Measurements from ENCODE around the gene WIF1. TPM values are rescaled to one million over a fixed set of nuclear protein-coding genes. Genes with fewer than 3 reads are reported as not detected.

Gene WIF1
- total RNA-seq, 1 experiment from 2014 or later = not detected

- Histone ChIP-seq H2AFZ (no peak overlapping the region), H3K9me3 (ENCODE audit: insufficient read depth, low read depth) (no peaks in the 10 kb centered on the region), H3K27ac (no peak overlapping the region), H3K4me2 (no peak overlapping the region), H3K4me3 (no peak overlapping the region), H3K36me3 (ENCODE audit: low read depth) (no peaks in the 10 kb centered on the region), H3K4me1 (replicated peaks; ENCODE audit: insufficient read depth) (no peaks in the 10 kb centered on the region), H3K9me2 (ENCODE audit: insufficient read depth) (no peaks in the 10 kb centered on the region), H3K79me2 (ENCODE audit: low read depth) (no peaks in the 10 kb centered on the region), H3F3A (ENCODE audit: insufficient read depth, low read depth) (no peaks in the 10 kb centered on the region), H4K20me1 (ENCODE audit: insufficient read depth) (no peaks in the 10 kb centered on the region), H3K27me3 (ENCODE audit: insufficient read depth, low read depth) (no peaks in the 10 kb centered on the region)
- ChIA-PET POLR2A (ENCODE audit: unreplicated experiment) (no interaction called here), CTCF (no interaction called here)
- intact Hi-C loops (cut with micrococcal nuclease; ENCODE audit: unreplicated experiment) = no loop called here
- DNase-seq = no peak
- no TSS peak for BruUV-seq (replicated peaks)
- TF ChIP-seq EZH2 (IDR thresholded peaks at IDR 0.05; ENCODE audit: low read depth) (no peak), CTCF (conservative IDR thresholded peaks at IDR 0.05) (no peak)
Measured at GRCh38 chr12:65125975-65126374, 4.9 kb upstream of the WIF1 start.

- H3K4me3 ChIP-seq = no peak overlapping the region
- H3K9me2 ChIP-seq (ENCODE audit: insufficient read depth) = no peaks in the 10 kb centered on the region
- H2AFZ ChIP-seq = no peak overlapping the region
- no peaks in the 10 kb centered on the region for H3K27me3 ChIP-seq (ENCODE audit: insufficient read depth, low read depth)
- no peak for DNase-seq
- no peak overlapping the region for H3K4me2 ChIP-seq
- BruUV-seq (replicated peaks) = no TSS peak
- no peaks in the 10 kb centered on the region for H3K9me3 ChIP-seq (ENCODE audit: insufficient read depth, low read depth)
- H4K20me1 ChIP-seq (ENCODE audit: insufficient read depth) = no peaks in the 10 kb centered on the region
- no peak overlapping the region for H3K27ac ChIP-seq
- H3F3A ChIP-seq (ENCODE audit: insufficient read depth, low read depth) = no peaks in the 10 kb centered on the region
- TF ChIP-seq CTCF (conservative IDR thresholded peaks at IDR 0.05) = no peak
- H3K36me3 ChIP-seq (ENCODE audit: low read depth) = no peaks in the 10 kb centered on the region
- intact Hi-C loops (cut with micrococcal nuclease; ENCODE audit: unreplicated experiment) = no loop called here
- H3K79me2 ChIP-seq (ENCODE audit: low read depth) = no peaks in the 10 kb centered on the region
- ChIA-PET POLR2A (ENCODE audit: unreplicated experiment) (no interaction called here), CTCF (no interaction called here)
- no peaks in the 10 kb centered on the region for H3K4me1 ChIP-seq (replicated peaks; ENCODE audit: insufficient read depth)
Measured at GRCh38 chr12:65125247-65125646, 4.1 kb upstream of the WIF1 start.

- CTCF ChIA-PET = interaction anchor here (0.7 to 0.8 kb wide), 2 partner anchors 233 to 326 kb away, joined by 4 to 9 read pairs; no protein-coding TSS in a partner anchor
Measured at GRCh38 chr12:65123435-65124063, 2.4 kb upstream of the WIF1 start.

More at GRCh38 chr12:65123435-65124063, 2.4 kb upstream of the WIF1 start:
- no peaks in the 10 kb centered on the region for H3K27me3 ChIP-seq (ENCODE audit: insufficient read depth, low read depth)
- DNase-seq = no peak
- no peak overlapping the region for H3K4me3 ChIP-seq
- H3K4me1 ChIP-seq (replicated peaks; ENCODE audit: insufficient read depth) = no peaks in the 10 kb centered on the region
- TF ChIP-seq EZH2 (IDR thresholded peaks at IDR 0.05; ENCODE audit: low read depth) (no peak), CTCF (conservative IDR thresholded peaks at IDR 0.05) (peak; percentile 90)
- H3K79me2 ChIP-seq (ENCODE audit: low read depth) = no peaks in the 10 kb centered on the region
- H2AFZ ChIP-seq = no peak overlapping the region
- POLR2A ChIA-PET (ENCODE audit: unreplicated experiment) = no interaction called here
- no peak overlapping the region for H3K4me2 ChIP-seq
- no peak overlapping the region for H3K27ac ChIP-seq
- no peaks in the 10 kb centered on the region for H4K20me1 ChIP-seq (ENCODE audit: insufficient read depth)
- H3K9me2 ChIP-seq (ENCODE audit: insufficient read depth) = no peaks in the 10 kb centered on the region
- no peaks in the 10 kb centered on the region for H3F3A ChIP-seq (ENCODE audit: insufficient read depth, low read depth)
- intact Hi-C loops (cut with micrococcal nuclease; ENCODE audit: unreplicated experiment) = loop anchor here (1.0 kb wide), 2 partner anchors 232 to 321 kb away; no protein-coding TSS in a partner anchor
- H3K36me3 ChIP-seq (ENCODE audit: low read depth) = no peaks in the 10 kb centered on the region
- no peaks in the 10 kb centered on the region for H3K9me3 ChIP-seq (ENCODE audit: insufficient read depth, low read depth)
- BruUV-seq (replicated peaks) = no TSS peak

All from PC-9 (cell line).